OCI-LY1 (cell line): Measurements from ENCODE around the gene MYO3B.

Experiments
- H2AFZ ChIP-seq: fragments of 200-600 bp; sonication (generic), shearing (Covaris generic); 2 replicates; pipeline ENCODE4 v1.6.0; 2014; ENCODE audit warnings: antibody characterized with exemption, mild to moderate bottlenecking, low read length
- H3F3A ChIP-seq: fragments of 200-600 bp; sonication (generic), shearing (Covaris generic); 2 replicates; pipeline ENCODE4 v1.6.0; 2014; ENCODE audit warnings: mild to moderate bottlenecking, antibody characterized with exemption, low read length, moderate library complexity; ENCODE audit not compliant: insufficient read depth
- H3K27ac ChIP-seq: fragments of 200-600 bp; sonication (generic); 2 replicates; pipeline ENCODE4 v1.5.1; 2014; ENCODE audit warnings: low read length, mixed run types, mild to moderate bottlenecking, low read depth; ENCODE audit not compliant: poor library complexity, severe bottlenecking
- H3K27me3 ChIP-seq: fragments of 200-600 bp; sonication (generic); 2 replicates; pipeline ENCODE4 v1.6.0; 2014; ENCODE audit warnings: antibody characterized with exemption, mild to moderate bottlenecking, low read length, moderate library complexity; ENCODE audit not compliant: insufficient read depth
- H3K36me3 ChIP-seq: fragments of 200-600 bp; sonication (generic); 2 replicates; pipeline ENCODE4 v1.6.1; 2014; ENCODE audit warnings: mild to moderate bottlenecking, antibody characterized with exemption, low read length, moderate library complexity, mixed read lengths; ENCODE audit not compliant: insufficient read depth
- H3K4me1 ChIP-seq: fragments of 200-600 bp; sonication (generic); 2 replicates; pipeline ENCODE4 v1.5.1; 2014; ENCODE audit warnings: mild to moderate bottlenecking, low read length, moderate library complexity; ENCODE audit not compliant: insufficient read depth, severe bottlenecking
- H3K4me2 ChIP-seq: fragments of 200-600 bp; sonication (generic), shearing (Covaris generic); 2 replicates; pipeline ENCODE4 v1.6.1; 2014; ENCODE audit warnings: low read length
- H3K4me3 ChIP-seq: fragments of 200-600 bp; sonication (generic); 2 replicates; pipeline ENCODE4 v1.5.1; 2014; ENCODE audit warnings: low read length, low read depth, mild to moderate bottlenecking, mixed read lengths; ENCODE audit not compliant: poor library complexity, severe bottlenecking
- H3K79me2 ChIP-seq: fragments of 200-600 bp; shearing (Covaris generic); 2 replicates; pipeline ENCODE4 v1.6.1; 2016; ENCODE audit warnings: mixed run types, low read length, mixed read lengths; ENCODE audit not compliant: insufficient read depth
- H3K9ac ChIP-seq: fragments of 200-600 bp; sonication (generic), shearing (Covaris generic); 2 replicates; pipeline ENCODE4 v1.6.1; 2014; ENCODE audit warnings: mild to moderate bottlenecking, low read length, mixed read lengths
- H3K9me2 ChIP-seq: fragments of 200-600 bp; sonication (generic), shearing (Covaris generic); 2 replicates; pipeline ENCODE4 v1.6.1; 2014; ENCODE audit warnings: low read depth, mild to moderate bottlenecking, low read length, mixed read lengths
- H3K9me3 ChIP-seq: fragments of 200-600 bp; shearing (Covaris generic); 2 replicates; pipeline ENCODE4 v1.6.1; 2014; ENCODE audit warnings: low read length, mixed read lengths
- H4K20me1 ChIP-seq: fragments of 200-600 bp; sonication (generic), shearing (Covaris generic); 2 replicates; pipeline ENCODE4 v1.6.0; 2016; ENCODE audit warnings: mild to moderate bottlenecking, low read length; ENCODE audit not compliant: insufficient read depth
- EZH2 ChIP-seq: fragments of 200-600 bp; sonication (generic), shearing (Covaris generic); IDR thresholded peaks from 2 replicates; pipeline ENCODE4 v1.8.0; 2017; ENCODE audit warnings: borderline replicate concordance, mixed run types, mild to moderate bottlenecking, antibody characterized with exemption, low read length, moderate library complexity, mixed read lengths
- TF ChIP-seq, protein P1 (sequence below): fragments of 200-600 bp; sonication (generic), shearing (Covaris generic); IDR thresholded peaks from 2 replicates; pipeline ENCODE4 v1.5.1; 2017; ENCODE audit warnings: mild to moderate bottlenecking, antibody characterized with exemption, low read length, moderate library complexity, mixed read lengths

Gene MYO3B

GRCh38 chr2:170689481-170689880 is 511.5 kb downstream of the MYO3B start:
- Histone ChIP-seq H3K4me1 (peaks cover 13% of the 10 kb centered on the region), H2AFZ (peak overlapping the region; percentile 80; the same call in 1 of the 2 replicates), H3K79me2 (no peaks in the 10 kb centered on the region), H3K9ac (no peak overlapping the region), H3K4me3 (no peak overlapping the region), H3F3A (no peaks in the 10 kb centered on the region), H3K36me3 (no peaks in the 10 kb centered on the region), H3K9me3 (no peaks in the 10 kb centered on the region), H3K9me2 (no peaks in the 10 kb centered on the region), H3K4me2 (no peak overlapping the region), H4K20me1 (no peaks in the 10 kb centered on the region), H3K27ac (no peak overlapping the region), H3K27me3 (no peaks in the 10 kb centered on the region)
- no peak for TF ChIP-seq EZH2
- TF ChIP-seq, protein P1, sequence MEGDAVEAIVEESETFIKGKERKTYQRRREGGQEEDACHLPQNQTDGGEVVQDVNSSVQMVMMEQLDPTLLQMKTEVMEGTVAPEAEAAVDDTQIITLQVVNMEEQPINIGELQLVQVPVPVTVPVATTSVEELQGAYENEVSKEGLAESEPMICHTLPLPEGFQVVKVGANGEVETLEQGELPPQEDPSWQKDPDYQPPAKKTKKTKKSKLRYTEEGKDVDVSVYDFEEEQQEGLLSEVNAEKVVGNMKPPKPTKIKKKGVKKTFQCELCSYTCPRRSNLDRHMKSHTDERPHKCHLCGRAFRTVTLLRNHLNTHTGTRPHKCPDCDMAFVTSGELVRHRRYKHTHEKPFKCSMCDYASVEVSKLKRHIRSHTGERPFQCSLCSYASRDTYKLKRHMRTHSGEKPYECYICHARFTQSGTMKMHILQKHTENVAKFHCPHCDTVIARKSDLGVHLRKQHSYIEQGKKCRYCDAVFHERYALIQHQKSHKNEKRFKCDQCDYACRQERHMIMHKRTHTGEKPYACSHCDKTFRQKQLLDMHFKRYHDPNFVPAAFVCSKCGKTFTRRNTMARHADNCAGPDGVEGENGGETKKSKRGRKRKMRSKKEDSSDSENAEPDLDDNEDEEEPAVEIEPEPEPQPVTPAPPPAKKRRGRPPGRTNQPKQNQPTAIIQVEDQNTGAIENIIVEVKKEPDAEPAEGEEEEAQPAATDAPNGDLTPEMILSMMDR, result no peak

- Histone ChIP-seq H3K9ac (no peak overlapping the region), H3K9me3 (no peaks in the 10 kb centered on the region), H3K4me3 (no peak overlapping the region), H3K4me1 (peaks cover 21% of the 10 kb centered on the region), H3K27me3 (no peaks in the 10 kb centered on the region), H3K36me3 (no peaks in the 10 kb centered on the region), H3K4me2 (no peak overlapping the region), H3F3A (no peaks in the 10 kb centered on the region), H3K27ac (no peak overlapping the region), H4K20me1 (no peaks in the 10 kb centered on the region), H2AFZ (no peak overlapping the region), H3K79me2 (no peaks in the 10 kb centered on the region), H3K9me2 (no peaks in the 10 kb centered on the region)
- no peak for TF ChIP-seq EZH2
- TF ChIP-seq, protein P1, result no peak
Observed at GRCh38 chr2:170690640-170691039, 512.7 kb downstream of the MYO3B start.

DNA sequence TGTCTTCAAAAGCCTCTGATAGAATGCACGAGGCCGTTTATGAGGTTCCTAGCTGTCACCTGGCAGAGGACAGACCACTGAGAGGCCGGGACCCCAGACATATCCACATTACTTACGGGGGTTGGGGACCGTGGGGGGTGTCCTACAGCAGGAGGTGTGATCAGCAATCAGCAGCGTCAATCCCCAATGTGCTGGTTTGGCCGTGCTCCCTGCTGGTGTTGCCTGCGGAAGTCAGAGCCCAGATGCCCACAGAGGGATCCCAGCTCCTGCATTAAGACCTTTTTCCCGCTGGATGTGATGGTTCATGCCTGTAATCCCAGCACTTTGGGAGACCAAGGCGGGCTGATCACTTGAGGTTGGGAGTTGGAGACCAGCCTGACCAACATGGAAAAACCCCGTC is 516.4 kb downstream of the MYO3B start:
- no peaks in the 10 kb centered on the region for H3F3A ChIP-seq
- H4K20me1 ChIP-seq, result no peaks in the 10 kb centered on the region
- no peak overlapping the region for H2AFZ ChIP-seq
- H3K36me3 ChIP-seq, result no peaks in the 10 kb centered on the region
- H3K4me2 ChIP-seq, result no peak overlapping the region
- no peak overlapping the region for H3K4me3 ChIP-seq
- no peak overlapping the region for H3K27ac ChIP-seq
- no peaks in the 10 kb centered on the region for H3K79me2 ChIP-seq
- H3K4me1 ChIP-seq, result peaks cover 26% of the 10 kb centered on the region
- no peak overlapping the region for H3K9ac ChIP-seq
- H3K27me3 ChIP-seq, result no peaks in the 10 kb centered on the region
- no peaks in the 10 kb centered on the region for H3K9me2 ChIP-seq
- H3K9me3 ChIP-seq, result no peaks in the 10 kb centered on the region
- TF ChIP-seq EZH2, result no peak
- TF ChIP-seq, protein P1, result no peak
